Measurements from ENCODE around the gene ZSCAN20. TPM values are rescaled to one million over a fixed set of nuclear protein-coding genes. Genes with fewer than 3 reads are reported as not detected.

The ZSCAN20 gene
- total RNA-seq, 2 donors from 2014 or later: 5.0 to 5.4 TPM

DNA sequence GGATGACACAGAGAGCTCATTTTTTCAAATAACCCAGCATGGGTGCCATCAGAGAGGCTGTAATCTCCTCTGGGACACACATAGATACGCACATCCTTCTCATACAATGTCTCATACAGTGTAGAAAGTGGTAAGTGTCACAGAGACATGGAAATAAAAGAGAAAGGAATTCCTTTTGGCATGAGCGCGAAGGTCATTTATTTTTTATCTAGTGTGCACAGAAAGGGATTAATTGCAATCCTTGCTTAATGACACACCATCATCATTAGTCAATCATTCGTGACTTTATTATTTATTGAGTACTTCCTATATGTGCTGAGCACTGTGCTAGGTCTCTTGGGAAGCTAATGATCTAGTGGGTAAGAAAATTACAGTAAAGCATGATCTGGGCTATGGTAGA lies 5.0 kb downstream of the ZSCAN20 start:
- Histone ChIP-seq H3K27ac (no peak overlapping the region), H3K9me3 (no peaks in the 10 kb centered on the region), H3K9ac (ENCODE audit: low read depth in 2 of 2, low read length in 2 of 2) (no peak overlapping the region), H3K27me3 (no peaks in the 10 kb centered on the region), H3K4me3 (no peak overlapping the region), H3K4me1 (no peaks in the 10 kb centered on the region), H3K36me3 (no peaks in the 10 kb centered on the region)
- TF ChIP-seq CTCF (IDR thresholded peaks at IDR 0.05): no peak
- DNase-seq: no peak
- intact Hi-C loops (cut with DNase I): no loop called here

DNA sequence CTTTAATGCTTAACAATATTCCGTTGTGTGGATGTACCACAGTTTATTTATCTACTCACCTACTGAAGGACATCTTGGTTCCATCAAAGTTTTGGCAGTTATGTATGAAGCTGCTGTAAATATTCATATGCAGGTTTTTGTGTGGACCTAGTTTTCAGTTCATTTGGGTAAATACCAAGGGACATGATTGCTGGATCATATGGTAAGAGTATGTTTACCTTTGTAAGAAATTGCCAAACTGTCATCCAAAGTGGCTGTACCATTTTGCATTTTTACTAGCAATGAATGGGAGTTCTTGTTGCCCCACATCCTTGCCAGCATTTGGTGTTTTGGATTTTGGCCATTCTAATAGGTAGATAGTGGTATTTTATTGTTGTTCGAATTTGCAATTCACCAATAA lies 10.0 kb downstream of the ZSCAN20 start:
- H3K9ac ChIP-seq (ENCODE audit: low read depth in 2 of 2, low read length in 2 of 2): no peak overlapping the region
- H3K4me1 ChIP-seq: no peaks in the 10 kb centered on the region
- H3K27me3 ChIP-seq: no peaks in the 10 kb centered on the region
- intact Hi-C loops (cut with DNase I): no loop called here
- DNase-seq: no peak
- H3K27ac ChIP-seq: no peak overlapping the region
- no peaks in the 10 kb centered on the region for H3K36me3 ChIP-seq
- TF ChIP-seq CTCF (IDR thresholded peaks at IDR 0.05): no peak
- no peak overlapping the region for H3K4me3 ChIP-seq
- H3K9me3 ChIP-seq: no peaks in the 10 kb centered on the region

GRCh38 chr1:33488624-33489023 lies 16.2 kb downstream of the ZSCAN20 start:
- H3K9me3 ChIP-seq: no peaks in the 10 kb centered on the region
- H3K4me1 ChIP-seq: no peaks in the 10 kb centered on the region
- H3K36me3 ChIP-seq: peaks cover 21% of the 10 kb centered on the region
- no peak for DNase-seq
- H3K9ac ChIP-seq (ENCODE audit: low read depth in 2 of 2, low read length in 2 of 2): no peak overlapping the region
- no peak for TF ChIP-seq CTCF (IDR thresholded peaks at IDR 0.05)
- no peak overlapping the region for H3K27ac ChIP-seq
- no peaks in the 10 kb centered on the region for H3K27me3 ChIP-seq
- intact Hi-C loops (cut with DNase I): no loop called here
- H3K4me3 ChIP-seq: no peak overlapping the region

- TF ChIP-seq CTCF (IDR thresholded peaks at IDR 0.05): no peak
- Histone ChIP-seq H3K9me3 (peaks cover 4% of the 10 kb centered on the region), H3K27ac (no peak overlapping the region), H3K9ac (ENCODE audit: low read depth in 2 of 2, low read length in 2 of 2) (no peak overlapping the region), H3K4me1 (no peaks in the 10 kb centered on the region), H3K27me3 (no peaks in the 10 kb centered on the region), H3K36me3 (peaks cover 17% of the 10 kb centered on the region), H3K4me3 (no peak overlapping the region)
- intact Hi-C loops (cut with DNase I): no loop called here
- no peak for DNase-seq
Observed at GRCh38 chr1:33494929-33495328, 22.5 kb downstream of the ZSCAN20 start.

DNA sequence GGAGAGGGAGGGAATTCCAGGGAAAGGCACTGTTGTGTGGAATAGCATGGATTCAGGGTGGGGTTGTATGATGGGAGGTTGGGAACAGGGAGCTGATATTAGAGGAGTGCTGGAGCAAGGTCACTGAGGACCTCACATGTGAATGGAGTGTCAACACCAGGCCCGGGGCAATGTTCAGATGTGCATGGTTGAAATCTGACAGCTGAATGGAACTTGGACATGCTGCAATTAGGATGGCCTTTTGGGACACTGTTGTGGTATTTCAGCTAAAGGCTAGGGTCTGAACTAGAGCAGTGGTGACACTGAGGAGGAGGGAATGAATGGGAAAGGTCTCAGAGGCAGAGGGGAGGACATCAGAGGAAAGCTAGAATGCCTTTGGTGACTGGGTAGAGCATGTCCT lies 25.0 kb downstream of the ZSCAN20 start:
- peaks cover 4% of the 10 kb centered on the region for H3K36me3 ChIP-seq
- peaks cover 4% of the 10 kb centered on the region for H3K9me3 ChIP-seq
- TF ChIP-seq CTCF (IDR thresholded peaks at IDR 0.05): no peak

GRCh38 chr1:33500547-33500946 lies 28.1 kb downstream of the ZSCAN20 start:
- Histone ChIP-seq H3K27ac (no peak overlapping the region), H3K9ac (ENCODE audit: low read depth in 2 of 2, low read length in 2 of 2) (no peak overlapping the region), H3K9me3 (no peaks in the 10 kb centered on the region), H3K36me3 (no peaks in the 10 kb centered on the region), H3K4me1 (no peaks in the 10 kb centered on the region), H3K27me3 (no peaks in the 10 kb centered on the region), H3K4me3 (no peak overlapping the region)
- intact Hi-C loops (cut with DNase I): no loop called here
- TF ChIP-seq CTCF (IDR thresholded peaks at IDR 0.05): no peak
- no peak for DNase-seq

More for the DNA sequence above, 25.0 kb downstream of the ZSCAN20 start:
- no peaks in the 10 kb centered on the region for H3K4me1 ChIP-seq
- no peak overlapping the region for H3K9ac ChIP-seq (ENCODE audit: low read depth in 2 of 2, low read length in 2 of 2)
- no peak overlapping the region for H3K4me3 ChIP-seq
- DNase-seq: no peak
- intact Hi-C loops (cut with DNase I): no loop called here
- no peak overlapping the region for H3K27ac ChIP-seq
- no peaks in the 10 kb centered on the region for H3K27me3 ChIP-seq

All from colonic mucosa (tissue), 4 donors.